ENCODE data around the gene PGD.

DNA sequence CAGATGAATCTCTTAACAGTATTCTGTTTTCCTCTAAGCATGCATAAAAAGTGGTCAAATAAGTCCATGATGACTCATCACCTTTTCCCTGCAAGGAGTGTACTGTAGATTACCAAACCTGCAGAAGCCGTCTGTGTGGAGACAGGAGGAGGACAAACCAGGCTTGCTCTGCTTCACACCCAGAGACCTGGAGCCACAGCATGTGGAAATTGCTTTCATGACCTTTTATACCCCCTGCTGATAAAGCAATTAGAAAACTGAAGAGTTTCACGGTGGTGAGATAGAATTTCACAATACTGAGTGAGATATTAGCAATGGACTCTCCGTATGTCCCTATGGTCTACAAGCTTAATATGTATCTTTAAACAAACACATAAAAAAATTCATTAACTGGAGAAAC lies 60.3 kb downstream of the PGD start:
- TF ChIP-seq POLR2A (IDR thresholded peaks at IDR 0.05; ENCODE audit: low read depth, low read length) (no peak), PAX5 (IDR thresholded peaks at IDR 0.05; ENCODE audit: borderline replicate concordance, low read depth, low read length) (no peak), SMC3 (IDR thresholded peaks at IDR 0.05; ENCODE audit: borderline replicate concordance, low read length) (no peak), ASH2L (IDR thresholded peaks at IDR 0.05; ENCODE audit: borderline replicate concordance, low read depth) (no peak), RAD21 (IDR thresholded peaks at IDR 0.05; ENCODE audit: insufficient read depth, low read depth, low read length) (no peak), EP300 (IDR thresholded peaks at IDR 0.05; ENCODE audit: borderline replicate concordance in 1 of 2, control insufficient read depth in 1 of 2, low read depth in 2 of 2, low read length in 2 of 2) (no peak), SRF (IDR thresholded peaks at IDR 0.05; ENCODE audit: low read depth in 2 of 2, low read length in 2 of 2) (no peak), POLR2AphosphoS5 (IDR thresholded peaks at IDR 0.05; ENCODE audit: low read length) (no peak), ESRRA (IDR thresholded peaks at IDR 0.05; ENCODE audit: low read length) (no peak), EZH2 (IDR thresholded peaks at IDR 0.05; ENCODE audit: borderline replicate concordance, control insufficient read depth, low read depth, low read length) (no peak), DPF2 (IDR thresholded peaks at IDR 0.05) (no peak)
- TF ChIP-seq, protein P1, sequence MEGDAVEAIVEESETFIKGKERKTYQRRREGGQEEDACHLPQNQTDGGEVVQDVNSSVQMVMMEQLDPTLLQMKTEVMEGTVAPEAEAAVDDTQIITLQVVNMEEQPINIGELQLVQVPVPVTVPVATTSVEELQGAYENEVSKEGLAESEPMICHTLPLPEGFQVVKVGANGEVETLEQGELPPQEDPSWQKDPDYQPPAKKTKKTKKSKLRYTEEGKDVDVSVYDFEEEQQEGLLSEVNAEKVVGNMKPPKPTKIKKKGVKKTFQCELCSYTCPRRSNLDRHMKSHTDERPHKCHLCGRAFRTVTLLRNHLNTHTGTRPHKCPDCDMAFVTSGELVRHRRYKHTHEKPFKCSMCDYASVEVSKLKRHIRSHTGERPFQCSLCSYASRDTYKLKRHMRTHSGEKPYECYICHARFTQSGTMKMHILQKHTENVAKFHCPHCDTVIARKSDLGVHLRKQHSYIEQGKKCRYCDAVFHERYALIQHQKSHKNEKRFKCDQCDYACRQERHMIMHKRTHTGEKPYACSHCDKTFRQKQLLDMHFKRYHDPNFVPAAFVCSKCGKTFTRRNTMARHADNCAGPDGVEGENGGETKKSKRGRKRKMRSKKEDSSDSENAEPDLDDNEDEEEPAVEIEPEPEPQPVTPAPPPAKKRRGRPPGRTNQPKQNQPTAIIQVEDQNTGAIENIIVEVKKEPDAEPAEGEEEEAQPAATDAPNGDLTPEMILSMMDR (IDR thresholded peaks at IDR 0.05 in 2 of 3, conservative IDR thresholded peaks at IDR 0.05 in 1 of 3; ENCODE audit: control insufficient read depth in 2 of 3, extremely low read depth in 1 of 3, insufficient read depth in 1 of 3, low read depth in 3 of 3, low read length in 3 of 3) = no peak

Data from GM12878 (cell line).